ENCODE results near the gene OXT.
A peak's percentile ranks its signal among the peaks of the same experiment; 100 is the strongest.

The OXT gene

DNA sequence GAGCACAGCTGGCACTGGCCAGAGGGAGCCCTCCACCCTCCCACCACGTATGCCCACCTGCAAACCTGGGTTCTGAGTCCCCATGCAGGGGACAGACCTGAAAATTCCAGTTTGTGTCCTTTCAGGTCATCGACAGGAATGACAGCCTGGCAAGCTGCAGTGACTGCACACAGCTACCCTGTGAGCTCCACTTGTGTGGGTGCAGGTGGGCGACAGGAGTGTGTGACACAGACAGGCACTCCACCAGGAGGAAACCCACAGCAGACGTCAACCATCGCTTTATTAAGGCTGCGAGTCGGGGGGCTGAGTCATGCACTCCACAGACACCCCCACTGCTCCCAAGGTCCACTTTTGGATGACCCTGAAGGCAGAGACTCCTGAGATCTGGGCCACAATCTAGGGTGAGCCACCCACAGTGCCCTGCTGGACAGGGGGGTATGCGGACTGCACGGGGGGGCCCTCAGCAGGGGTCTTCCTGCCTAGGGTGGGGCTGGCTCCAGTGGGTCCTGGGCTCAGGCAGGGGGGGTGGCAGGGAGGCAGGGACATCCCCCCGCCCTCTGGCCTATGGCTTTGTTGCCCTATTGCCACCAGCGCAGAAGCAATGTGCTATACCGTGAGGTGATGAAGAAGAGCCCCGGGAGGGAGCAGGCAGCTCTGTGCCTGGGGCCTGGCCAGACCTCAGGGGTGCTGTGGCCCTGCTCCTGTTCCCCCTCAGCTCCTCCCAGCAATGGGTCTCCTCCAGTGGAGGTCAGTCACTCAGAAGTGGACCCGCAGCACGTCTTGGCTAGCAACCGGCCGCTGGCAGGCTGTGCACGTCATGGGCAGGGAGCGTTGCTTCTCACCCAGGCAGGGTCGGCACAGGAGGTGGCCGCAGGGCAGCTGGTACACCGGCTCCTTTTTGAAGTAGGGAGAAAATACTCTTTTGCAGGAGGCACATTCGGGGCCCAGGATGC is 38.2 kb downstream of the OXT start:
- DNase-seq (ENCODE audit: extremely low read depth, insufficient read length) = no peak
- no peaks in the 10 kb centered on the region for H3K27me3 ChIP-seq (replicated peaks; ENCODE audit: control insufficient read depth, insufficient read depth, low read length)
- peaks cover 4% of the 10 kb centered on the region for H3K36me3 ChIP-seq (ENCODE audit: control insufficient read depth, insufficient read depth, low read length)
- no peak overlapping the region for H3K4me3 ChIP-seq (replicated peaks; ENCODE audit: low read depth, low read length)
- TF ChIP-seq, protein P1, sequence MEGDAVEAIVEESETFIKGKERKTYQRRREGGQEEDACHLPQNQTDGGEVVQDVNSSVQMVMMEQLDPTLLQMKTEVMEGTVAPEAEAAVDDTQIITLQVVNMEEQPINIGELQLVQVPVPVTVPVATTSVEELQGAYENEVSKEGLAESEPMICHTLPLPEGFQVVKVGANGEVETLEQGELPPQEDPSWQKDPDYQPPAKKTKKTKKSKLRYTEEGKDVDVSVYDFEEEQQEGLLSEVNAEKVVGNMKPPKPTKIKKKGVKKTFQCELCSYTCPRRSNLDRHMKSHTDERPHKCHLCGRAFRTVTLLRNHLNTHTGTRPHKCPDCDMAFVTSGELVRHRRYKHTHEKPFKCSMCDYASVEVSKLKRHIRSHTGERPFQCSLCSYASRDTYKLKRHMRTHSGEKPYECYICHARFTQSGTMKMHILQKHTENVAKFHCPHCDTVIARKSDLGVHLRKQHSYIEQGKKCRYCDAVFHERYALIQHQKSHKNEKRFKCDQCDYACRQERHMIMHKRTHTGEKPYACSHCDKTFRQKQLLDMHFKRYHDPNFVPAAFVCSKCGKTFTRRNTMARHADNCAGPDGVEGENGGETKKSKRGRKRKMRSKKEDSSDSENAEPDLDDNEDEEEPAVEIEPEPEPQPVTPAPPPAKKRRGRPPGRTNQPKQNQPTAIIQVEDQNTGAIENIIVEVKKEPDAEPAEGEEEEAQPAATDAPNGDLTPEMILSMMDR (IDR thresholded peaks at IDR 0.05; ENCODE audit: insufficient read depth, low read length, poor library complexity, severe bottlenecking) = no peak

DNA sequence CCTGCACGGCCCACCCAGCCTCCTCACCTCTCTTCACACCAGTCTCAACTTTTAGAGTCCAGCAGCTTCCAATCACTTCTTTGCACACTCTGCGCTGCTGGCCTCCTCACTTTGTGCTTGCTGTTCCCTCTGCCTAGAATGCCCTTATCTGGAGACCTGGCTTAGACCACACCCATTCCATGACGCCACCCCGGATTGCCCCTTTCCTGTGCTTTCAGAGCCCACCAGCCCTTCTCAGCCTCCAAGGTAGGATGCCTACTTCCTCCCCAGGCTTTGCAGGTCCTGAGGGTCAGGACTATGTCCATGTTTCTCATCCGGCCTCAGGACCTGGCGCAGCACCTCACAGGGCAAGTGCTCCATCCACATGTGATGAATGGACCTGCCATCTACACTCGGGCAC is 40.1 kb downstream of the OXT start:
- Histone ChIP-seq H3K4me3 (replicated peaks; ENCODE audit: low read depth, low read length) (no peak overlapping the region), H3K27me3 (replicated peaks; ENCODE audit: control insufficient read depth, insufficient read depth, low read length) (no peaks in the 10 kb centered on the region), H3K36me3 (ENCODE audit: control insufficient read depth, insufficient read depth, low read length) (peaks cover 7% of the 10 kb centered on the region)
- TF ChIP-seq, protein P1 (IDR thresholded peaks at IDR 0.05; ENCODE audit: insufficient read depth, low read length, poor library complexity, severe bottlenecking) = no peak
- no peak for DNase-seq (ENCODE audit: extremely low read depth, insufficient read length)

DNA sequence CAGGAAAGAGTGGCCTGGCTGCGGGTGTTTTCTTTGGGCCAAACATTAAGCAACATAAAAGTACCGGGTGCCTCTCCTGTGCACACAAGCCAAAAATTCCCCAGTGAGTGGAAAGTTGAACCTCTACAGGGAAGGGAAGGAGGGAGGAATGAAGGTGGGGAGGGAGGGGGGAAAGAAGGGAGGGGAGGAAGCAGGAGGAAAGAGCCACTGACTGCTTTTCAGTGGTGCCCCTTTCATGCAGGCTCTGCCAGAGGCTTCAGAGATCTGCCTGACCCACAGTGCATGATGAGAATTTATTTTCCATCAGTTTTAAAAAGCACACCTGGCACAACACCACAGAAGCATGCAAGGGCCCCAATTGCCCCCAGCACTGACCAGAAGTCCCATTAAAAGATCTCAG is 40.6 kb downstream of the OXT start:
- TF ChIP-seq, protein P1 (IDR thresholded peaks at IDR 0.05; ENCODE audit: insufficient read depth, low read length, poor library complexity, severe bottlenecking) = no peak
- DNase-seq (ENCODE audit: extremely low read depth, insufficient read length) = no peak
- Histone ChIP-seq H3K27me3 (replicated peaks; ENCODE audit: control insufficient read depth, insufficient read depth, low read length) (no peaks in the 10 kb centered on the region), H3K4me3 (replicated peaks; ENCODE audit: low read depth, low read length) (no peak overlapping the region), H3K36me3 (ENCODE audit: control insufficient read depth, insufficient read depth, low read length) (peaks cover 7% of the 10 kb centered on the region)

DNA sequence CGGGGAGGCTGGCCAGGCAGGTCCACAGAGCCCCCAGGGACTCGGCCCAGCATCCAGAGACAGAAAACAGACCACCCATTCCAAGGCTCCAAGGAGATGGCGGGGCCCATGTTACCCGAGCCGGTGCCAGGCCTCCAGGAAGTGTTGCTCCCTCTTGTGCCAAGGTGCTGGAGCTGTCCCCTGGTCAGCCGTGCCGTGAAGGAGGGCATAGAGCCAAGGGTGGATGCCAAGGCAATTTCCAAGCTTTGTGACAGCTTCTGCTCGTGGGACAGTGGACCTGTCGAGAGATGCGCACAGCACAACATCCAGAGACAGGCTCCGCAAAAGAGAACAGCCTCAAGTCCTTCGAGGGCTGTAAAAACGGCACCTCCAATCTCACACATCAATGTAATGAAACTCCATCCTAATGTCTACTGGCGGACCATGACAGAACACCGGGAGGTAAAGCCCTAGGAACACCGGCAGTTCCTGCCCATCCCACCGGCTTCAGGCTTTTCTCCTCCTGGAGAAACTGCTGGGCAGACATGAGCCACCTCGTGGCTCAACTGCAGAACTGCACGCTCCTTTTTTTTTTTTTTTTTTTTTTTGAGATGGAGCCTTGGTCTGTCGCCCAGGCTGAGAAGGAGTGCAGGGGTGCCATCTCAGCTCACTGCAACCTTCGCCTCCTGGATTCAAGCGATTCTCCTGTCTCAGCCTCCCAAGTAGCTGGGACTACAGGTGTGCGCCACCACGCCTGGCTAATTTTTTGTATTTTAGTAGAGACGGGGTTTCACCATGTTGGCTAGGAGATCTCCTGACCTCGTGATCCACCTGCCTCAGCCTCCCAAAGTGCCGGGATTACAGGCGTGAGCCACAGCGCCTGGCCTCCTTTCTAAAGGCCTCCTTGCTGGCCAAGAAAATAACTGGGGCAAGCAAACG is 44.0 kb downstream of the OXT start:
- DNase-seq (ENCODE audit: extremely low read depth, insufficient read length) = peak; percentile 32
- TF ChIP-seq, protein P1 (IDR thresholded peaks at IDR 0.05; ENCODE audit: insufficient read depth, low read length, poor library complexity, severe bottlenecking) = peak; percentile 82
- no peaks in the 10 kb centered on the region for H3K27me3 ChIP-seq (replicated peaks; ENCODE audit: control insufficient read depth, insufficient read depth, low read length)
- no peak overlapping the region for H3K4me3 ChIP-seq (replicated peaks; ENCODE audit: low read depth, low read length)
- H3K36me3 ChIP-seq (ENCODE audit: control insufficient read depth, insufficient read depth, low read length) = peaks cover 7% of the 10 kb centered on the region

DNA sequence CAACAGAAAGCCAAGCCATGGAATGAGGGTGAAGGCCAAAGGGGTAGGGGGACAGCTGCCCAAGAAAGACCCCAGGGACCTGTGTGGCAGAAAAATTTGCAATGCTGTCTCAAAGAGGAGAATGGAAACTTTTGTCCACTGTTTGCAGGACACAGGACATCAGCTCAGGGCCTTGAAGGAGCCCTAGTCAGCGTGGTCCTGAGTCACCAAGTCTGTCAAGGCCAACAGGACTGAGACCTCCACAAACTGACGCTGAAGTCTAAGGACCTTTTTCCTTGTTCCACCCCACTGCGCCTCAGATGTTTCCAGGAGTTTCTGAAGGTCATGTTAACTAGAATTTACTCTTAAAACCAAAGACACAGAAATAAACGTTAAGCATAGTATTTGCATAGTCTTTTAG is 44.9 kb downstream of the OXT start:
- DNase-seq (ENCODE audit: extremely low read depth, insufficient read length) = no peak
- TF ChIP-seq, protein P1 (IDR thresholded peaks at IDR 0.05; ENCODE audit: insufficient read depth, low read length, poor library complexity, severe bottlenecking) = no peak
- Histone ChIP-seq H3K4me3 (replicated peaks; ENCODE audit: low read depth, low read length) (no peak overlapping the region), H3K36me3 (ENCODE audit: control insufficient read depth, insufficient read depth, low read length) (peaks cover 7% of the 10 kb centered on the region), H3K27me3 (replicated peaks; ENCODE audit: control insufficient read depth, insufficient read depth, low read length) (no peaks in the 10 kb centered on the region)
